SH-SY5Y (cell line): Measurements from ENCODE around the gene PER1.

Source experiments
- GATA2 ChIP-seq: IDR thresholded peaks from 2 replicates; pipeline ENCODE4 v1.6.1; 2011; ENCODE audit warnings: mild to moderate bottlenecking, low read depth, low read length
- GATA3 ChIP-seq: IDR thresholded peaks from 2 replicates; pipeline ENCODE4 v1.6.1; 2011; ENCODE audit warnings: low read depth, mild to moderate bottlenecking, low read length, moderate library complexity

GRCh38 chr17:8122422-8122923 is 29.7 kb downstream of the PER1 start:
- TF ChIP-seq GATA3, result no peak
- TF ChIP-seq GATA2, result no peak
